Stimulated activated CD8-positive, alpha-beta memory T cell treated with anti-CD3 and anti-CD28 coated beads, Interleukin-12 subunit alpha, Interleukin-12 subunit beta, amount 100 ng/mL, for 24 hours (primary cell): ENCODE results near the gene TBC1D9B.

ENCODE experiments used
- DNase-seq: peaks from one replicate; pipeline ENCODE4 v3.0.0-alpha.2; 2020; ENCODE audit errors: extremely low read depth

The TBC1D9B gene

DNA sequence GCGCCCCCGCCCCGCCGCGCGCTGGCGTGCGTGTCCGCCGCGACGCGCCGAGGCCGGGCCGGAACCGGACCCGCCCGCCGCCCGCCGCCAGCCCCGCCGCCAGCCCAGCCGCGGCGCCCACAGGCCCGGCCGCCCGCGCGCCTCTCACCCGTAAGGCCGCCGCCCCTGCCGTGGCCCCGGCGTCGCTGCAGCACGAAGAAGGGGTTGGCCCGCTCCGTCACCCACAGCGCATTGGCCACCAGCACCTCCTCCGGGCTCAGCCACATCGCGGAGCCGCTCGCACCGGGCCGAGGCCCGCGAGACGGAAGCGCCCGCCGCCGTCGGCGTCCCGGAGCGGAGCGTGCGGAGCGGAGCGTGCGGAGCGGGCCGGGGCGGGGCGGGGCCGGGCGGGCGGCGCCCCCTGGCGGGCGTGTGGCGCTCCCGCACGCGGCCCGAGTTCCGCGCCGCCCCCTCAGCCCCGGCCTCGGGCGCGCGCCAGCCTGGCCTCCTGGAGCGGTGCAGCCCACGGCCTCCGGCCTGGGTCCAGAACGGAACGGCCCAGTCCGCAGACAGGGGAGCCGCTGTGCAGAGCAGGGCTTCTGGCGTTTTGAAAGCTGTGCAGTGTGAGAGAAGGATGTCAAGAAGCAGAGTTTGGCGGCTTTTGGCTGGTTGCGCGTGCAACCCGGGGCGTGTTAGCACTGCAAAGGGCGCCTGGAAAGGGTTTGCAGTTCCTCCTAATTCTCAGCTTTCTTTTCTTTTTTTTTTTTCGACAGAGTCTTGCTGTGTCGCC lies at the start of gene TBC1D9B:
Gene TBC1D9B, minus strand, starts transcription at position 342 of the 769 bp plus-strand sequence. Its CDS starts 76 bp downstream, at position 266.
- DNase-seq, result peak; percentile 9

DNA sequence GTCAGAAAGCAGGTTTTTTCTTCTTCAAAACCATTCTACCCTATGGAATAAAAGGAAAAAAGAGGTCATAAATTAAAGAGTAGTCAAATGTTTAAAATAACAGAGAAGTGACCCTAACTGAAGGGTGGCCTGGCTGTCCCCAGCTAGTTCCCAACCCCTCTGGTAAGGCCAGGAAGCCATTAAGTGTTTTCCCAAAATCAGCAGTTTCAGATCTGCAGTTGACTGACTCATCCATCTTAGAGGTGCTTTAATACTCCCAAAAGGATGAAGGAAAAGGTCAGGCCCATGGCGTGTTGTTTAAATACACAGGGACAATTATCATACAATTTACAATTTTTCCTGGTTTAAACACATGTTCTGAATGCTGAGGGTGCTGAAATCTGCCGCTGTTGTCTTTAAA lies 47.9 kb upstream of the TBC1D9B start:
- DNase-seq, result no peak

DNA sequence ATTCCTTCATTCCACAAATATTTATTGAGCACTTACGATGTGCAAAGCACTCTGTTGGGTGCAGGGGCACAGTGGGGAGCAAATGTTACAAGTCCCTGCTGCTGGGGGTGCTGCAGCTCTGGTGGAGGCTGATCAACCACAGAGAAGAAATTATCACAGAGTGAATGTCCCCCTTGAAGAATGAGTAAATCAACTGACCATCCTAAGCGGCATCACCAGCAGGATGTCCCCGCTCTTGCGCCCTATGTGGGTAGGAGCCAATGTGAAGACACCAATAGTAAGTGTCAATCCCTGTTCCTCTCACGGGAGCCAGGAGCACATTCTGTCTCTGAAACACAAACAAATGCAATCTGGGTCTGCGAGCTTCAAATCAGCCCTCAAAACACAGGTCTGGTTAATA lies 47.4 kb upstream of the TBC1D9B start:
- no peak for DNase-seq

DNA sequence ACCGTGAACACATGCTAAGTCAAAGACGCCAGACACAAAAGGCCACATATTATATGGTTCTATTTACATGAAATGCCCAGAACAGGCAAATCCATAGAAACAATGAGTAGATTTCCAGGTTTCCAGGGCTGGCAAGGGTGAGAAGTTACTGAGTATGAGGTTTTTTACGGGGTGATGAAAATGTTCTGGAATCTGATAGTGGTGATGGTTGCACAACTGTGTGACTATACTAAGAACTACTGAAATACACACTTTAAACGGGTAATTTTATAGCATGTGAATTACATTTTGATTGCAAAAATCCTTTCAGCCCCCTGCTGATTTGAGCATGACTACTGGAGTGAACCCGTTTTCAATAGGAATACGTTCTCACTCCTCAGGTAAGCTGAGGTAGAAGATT lies 46.7 kb upstream of the TBC1D9B start:
- DNase-seq, result no peak

DNA sequence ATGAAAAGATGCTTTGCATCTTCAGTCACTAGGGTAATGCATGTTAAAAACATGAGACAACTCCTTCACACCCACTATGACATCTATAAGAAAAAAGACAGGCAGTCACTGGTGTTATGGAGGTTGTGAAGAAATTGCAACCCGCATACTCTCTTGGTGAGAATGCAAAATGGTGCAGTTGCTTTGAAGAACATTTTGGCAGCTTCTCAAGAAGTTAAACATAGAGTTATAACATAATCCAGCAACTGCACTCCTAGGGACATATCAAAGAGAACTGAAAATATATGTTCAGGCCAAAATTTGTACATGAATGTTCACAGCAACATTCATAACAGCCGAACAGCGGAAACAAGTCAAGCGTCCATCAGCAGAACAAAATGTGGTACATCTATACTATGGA lies 46.3 kb upstream of the TBC1D9B start:
- DNase-seq, result no peak

DNA sequence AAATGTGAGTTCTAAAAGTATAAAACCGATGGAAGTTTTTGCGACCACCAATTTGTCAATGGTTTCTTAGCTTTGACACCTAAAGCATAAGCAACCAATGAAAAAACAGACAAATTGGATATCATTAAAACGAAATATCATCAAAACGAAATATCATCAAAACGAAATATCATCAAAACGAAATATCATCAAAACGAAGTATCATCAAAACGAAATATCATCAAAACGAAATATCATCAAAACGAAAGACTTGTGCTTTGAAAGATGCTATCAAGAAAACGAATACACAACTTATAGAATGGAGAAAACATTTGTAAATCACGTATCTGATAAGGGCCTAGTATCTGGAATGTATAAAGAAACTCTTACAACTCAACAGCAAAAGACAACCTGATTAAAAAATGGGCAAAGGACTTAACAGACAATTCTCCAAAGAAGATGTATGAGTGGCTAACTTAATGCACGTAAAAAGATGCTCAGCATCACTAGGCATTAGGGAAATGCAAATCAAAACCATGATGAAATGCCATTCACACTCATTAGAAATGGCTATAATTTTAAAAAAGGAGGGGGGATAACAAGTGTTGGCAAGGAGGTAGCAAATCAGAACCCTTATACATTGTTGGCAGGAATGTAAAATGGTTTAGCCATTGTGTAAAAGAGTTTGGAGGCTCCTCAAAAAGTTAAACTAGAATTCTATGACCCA lies 29.4 kb upstream of the TBC1D9B start:
- no peak for DNase-seq

DNA sequence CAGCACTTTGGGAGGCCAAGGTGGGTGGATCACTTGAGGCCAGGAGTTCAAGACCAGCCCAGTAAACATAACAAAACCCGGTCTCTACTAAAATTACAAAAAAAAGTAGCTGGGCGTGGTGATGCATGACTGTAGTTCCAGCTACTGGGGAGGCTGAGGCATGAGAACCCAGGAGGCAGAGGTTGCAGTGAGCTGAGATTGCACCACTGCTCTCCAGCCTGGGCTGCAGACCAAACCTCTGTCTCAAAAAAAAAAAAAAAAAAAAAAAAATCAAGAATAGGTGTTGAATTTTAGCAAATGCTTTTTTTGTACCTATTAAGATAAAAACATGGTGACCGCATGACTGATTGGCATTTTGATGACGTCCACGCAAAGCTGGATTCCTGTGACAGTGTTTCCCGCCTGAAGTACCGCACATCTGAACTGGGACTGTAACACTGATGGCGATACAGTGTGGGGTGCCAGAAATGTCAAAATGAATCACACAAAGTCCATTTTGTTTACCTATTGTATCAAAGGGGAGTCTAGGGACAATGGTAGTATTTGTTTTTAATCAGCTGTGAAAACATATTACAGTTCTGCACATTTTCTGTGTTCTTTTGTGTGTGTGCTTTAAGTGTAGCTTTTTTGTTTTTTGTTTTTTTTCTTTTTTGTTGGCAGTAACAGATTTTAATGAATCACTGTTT lies 23.2 kb upstream of the TBC1D9B start:
- no peak for DNase-seq

DNA sequence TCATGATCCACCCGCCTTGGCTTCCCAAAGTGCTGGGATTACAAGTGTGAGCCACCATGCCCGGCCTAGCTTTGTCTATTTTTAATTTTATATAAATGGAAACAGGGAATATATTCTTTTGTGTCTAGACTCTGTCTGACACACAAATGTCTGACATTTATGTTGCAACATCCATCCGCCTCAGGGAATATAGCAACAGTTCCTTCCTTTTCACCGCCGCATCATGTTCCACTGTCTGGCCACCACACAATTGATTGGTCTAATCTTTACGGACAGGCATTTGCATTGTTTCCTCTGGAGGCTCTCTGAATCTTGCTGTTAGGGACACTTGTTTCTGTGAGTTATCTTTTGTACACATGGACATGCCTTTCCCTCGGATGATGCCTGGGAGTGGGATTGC lies 20.1 kb upstream of the TBC1D9B start:
- no peak for DNase-seq

DNA sequence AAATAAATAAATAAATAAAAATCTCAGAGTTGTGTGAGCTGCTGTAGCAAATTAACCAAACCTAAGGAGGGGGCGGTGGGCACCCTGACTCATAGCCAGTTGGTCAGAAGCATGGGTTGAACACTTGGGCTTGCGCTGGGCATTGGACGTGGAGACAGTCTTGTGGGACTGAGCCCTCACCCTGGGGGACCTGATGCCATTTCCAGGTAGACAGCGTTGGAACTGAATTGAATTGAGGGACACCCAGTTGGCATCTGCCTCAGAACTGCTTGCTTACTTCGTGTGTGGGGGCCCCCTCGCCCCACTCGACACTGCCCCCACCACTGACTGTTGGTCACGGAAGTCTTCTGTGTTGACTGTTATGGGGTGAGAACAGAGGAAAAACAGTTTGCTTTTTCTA lies 19.0 kb upstream of the TBC1D9B start:
- DNase-seq, result no peak

DNA sequence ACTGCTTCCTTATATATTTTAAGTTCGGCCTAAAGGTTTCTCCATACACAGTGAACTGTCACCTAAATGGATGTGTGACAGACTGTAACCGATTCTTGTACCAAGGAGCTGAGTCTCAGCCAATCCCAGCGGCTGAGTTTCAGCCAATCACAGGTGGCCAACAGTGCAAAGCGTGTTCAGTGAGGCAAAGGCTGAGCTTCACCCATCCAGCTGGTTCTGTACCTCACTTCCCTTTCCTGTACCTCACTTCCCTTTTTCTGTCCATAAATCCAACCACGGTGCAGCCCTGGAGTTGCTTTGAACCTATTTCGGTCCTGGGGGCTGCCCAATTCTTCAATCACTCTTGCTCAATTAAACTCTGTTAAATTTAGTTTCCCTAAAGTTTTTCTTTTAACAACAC lies 15.7 kb upstream of the TBC1D9B start:
- no peak for DNase-seq

DNA sequence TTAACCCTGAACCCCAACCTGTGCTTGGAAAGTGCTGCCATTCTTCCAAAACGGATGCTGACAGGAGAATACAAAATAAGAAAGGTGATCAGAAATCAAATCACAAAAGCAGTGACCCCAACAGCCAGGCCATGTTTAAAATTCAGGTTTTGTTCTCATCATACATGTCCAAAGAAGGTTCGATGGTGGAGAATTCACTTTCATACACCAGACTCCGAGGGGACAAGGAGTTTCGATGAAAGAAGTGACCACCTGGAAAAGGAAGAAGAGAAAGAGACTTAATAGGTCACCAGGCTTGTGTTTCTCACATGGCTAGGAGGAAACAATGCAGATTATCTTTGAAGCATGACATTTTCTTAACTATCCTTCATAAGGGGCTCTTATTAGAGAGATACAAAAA lies 12.5 kb upstream of the TBC1D9B start:
- no peak for DNase-seq

DNA sequence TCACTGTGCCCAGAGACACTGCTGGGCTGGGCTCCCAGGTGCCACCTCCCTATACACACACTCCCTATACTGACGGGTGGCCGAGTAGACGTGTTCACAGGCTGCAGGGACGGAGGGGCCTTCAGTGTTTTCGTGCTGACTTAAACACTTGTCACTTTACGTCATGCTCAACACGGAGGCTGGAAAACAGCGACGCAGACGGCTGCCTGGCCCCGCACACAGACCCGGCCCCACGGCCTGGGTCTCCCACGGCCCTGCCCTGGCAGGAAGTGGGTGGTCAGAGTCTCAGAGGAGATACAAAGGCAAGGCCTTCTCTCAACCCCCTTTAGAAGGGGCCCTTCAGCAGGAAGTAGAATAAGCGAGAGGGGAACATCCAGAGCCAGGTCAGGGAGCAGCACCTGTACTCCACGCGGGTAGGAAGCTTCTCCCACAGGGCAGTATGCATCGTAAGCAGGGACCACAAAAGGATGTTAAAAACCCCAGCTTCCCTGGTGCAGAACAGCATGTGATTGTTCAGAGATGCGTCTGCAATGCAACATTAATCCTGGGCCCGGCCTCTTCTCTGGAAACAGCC lies 11.9 kb upstream of the TBC1D9B start:
- no peak for DNase-seq

DNA sequence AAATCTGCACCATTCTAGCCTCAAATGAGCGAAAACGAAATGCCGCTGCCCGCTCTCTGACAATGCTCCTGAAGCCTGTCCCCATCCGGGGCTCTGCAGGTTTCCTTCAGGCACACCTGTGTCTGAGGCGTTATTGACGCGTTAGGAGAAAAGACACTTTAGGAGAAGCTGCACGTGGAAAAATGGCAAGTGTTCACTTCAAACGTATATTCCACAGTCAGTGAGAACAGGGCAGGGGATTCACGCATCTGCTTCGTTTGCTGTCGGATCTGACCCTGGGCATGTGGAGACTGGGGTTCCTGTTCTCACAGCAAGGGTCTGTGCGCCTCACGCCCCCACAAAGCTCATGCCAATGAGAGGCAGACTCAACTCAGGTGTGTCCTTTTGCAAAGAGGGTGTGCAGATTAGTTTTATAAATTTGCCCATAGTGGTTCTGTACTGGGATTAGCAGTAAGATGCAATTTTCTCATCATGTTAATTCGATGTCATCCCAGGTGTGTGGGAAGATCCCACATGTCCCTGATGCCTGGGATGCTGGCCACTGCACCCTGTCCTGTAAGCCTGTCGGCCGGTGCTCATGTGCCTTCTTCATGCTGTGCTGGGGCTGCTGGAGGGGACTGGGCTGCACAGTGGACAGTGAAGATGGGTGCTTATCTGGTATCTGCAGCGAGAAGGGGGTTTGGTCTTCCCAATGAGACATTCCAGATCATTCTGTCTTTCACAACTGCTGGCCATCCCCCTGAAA lies 11.2 kb upstream of the TBC1D9B start:
- DNase-seq, result no peak

DNA sequence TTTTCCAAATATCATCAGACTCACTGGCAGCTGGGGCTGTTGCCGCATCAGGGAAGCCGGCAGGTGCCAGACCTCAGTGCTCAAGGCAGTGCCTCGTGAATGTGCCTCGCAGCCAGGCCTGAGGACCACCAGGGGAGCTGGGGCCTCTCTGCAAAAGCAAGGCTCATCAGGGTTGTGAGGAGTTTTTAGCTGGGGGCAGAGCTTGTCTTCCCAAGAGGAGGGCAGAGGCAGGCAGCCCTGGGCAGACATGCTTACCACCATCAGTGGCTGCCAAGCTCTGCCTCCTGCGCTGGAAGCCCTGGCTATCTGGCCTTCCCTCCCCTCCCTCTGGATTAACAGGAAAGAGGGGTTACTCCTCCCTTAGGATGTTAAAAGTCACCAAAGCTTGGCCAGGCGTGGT lies 8.8 kb upstream of the TBC1D9B start:
- DNase-seq, result no peak

DNA sequence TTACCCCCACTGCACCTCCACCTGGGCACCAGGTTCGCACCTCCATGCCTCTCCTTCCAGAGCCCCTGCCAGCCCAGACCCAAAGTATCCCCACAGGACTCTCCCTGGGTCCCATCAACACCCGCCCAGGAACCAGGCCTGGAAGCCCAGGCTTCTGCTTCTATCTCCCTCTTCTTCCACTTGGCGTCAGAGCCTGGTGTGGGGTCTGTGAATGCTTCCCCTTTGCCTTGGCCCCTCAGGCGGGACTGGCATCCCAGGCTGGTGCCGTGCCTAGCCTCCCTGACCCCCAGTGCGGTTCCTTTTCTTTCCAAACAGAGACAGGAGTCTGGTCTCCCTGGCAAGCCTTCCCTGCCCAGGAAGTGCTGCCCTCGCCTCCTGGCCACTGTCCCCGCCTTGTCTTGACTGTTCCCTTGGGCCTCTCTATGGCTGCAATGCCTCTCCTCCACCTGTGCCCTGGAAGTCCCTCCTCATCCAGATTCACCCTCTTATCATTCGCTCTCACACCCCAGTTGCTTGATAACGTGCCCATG lies 7.8 kb upstream of the TBC1D9B start:
- DNase-seq, result no peak

DNA sequence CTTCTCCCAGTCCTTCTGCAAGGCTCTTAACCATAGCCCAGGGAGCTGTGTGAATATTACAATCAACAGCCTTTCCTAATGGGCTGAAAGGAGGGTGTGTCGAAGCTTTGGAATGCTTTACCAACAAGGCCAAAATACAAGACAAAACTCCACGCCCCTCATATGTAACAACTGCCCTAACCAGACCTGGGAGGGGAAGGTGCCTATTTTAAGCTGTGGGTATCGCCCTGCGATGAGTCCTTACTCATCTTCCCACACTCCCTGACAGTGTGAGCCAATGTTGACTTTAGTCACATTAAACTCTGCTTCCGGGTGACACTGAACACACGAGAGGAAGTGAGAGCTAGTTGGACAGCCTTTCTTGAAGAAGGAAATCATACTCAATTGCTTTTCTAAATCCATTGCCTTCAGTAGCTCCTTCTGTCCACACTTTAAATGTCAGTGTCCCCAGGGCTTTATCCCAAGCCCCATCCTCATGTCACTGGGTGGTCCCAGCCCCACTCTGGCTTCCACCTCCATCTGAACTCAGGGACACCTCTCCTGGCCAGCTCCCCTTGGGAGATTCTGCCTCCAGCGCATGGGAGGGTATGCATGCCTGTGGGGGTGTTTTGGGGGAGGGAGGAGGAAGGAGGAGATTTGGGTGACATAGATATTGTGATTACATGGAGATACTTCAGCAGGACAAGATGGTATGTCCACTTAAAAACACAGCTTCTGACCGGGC lies 6.5 kb upstream of the TBC1D9B start:
- no peak for DNase-seq

DNA sequence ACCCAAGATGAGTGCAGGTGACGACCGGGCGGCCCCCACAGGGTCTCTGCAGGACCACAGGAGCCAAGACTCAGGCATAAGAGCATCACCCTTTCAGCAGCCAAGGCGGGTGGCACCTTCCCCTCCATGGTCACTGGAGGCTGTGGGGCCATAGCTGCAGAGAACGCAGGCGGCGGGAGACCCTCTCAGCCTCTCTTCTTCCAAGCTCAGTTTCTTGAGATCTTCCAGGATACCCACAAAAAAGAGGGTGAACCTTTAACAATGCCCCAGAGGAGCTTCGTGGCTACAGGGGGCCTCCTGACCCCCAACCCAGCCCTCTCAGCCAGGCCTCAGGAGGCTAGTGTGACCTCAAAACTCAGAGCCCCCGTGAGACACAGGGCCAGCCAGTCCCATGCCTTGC lies 5.8 kb upstream of the TBC1D9B start:
- no peak for DNase-seq

DNA sequence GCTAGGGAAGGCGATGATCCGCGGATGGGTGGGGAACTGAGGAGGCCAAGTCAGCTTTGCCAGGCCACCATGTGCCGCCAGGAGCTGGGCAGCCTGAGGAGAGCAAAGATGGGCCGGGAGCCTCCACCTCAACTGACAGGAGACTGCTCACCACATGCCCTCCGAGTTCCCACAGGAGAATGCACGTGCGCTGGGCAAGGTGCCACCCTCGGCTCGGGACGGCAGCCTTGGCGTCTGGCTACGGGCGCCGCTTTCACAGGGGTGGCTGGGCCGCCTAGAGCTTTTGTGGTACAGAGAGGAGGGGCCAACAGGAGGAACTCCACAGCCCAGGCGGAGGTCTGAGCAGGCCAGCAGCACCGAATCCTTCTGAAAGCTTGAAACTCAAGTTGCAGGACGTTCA lies 5.3 kb upstream of the TBC1D9B start:
- DNase-seq, result no peak

DNA sequence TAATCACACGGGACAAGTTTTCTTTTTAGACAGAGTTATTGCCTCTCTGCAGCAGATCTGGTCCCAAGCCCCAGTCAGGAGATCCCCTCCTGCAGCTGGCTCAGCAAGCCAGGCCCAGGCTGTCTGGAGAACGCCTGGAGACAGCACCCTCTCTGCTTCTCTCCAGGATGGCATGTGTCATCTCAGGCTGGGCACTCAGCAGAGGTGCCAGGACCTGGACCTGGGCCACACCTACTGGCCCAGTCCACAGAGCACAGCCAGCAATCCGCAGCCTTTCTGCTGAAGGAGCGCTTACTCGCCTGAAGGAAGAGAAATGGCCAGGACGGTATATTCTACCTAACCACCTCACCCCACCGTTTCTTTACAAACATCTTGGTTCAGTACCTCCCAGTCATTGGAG lies 4.7 kb upstream of the TBC1D9B start:
- no peak for DNase-seq

DNA sequence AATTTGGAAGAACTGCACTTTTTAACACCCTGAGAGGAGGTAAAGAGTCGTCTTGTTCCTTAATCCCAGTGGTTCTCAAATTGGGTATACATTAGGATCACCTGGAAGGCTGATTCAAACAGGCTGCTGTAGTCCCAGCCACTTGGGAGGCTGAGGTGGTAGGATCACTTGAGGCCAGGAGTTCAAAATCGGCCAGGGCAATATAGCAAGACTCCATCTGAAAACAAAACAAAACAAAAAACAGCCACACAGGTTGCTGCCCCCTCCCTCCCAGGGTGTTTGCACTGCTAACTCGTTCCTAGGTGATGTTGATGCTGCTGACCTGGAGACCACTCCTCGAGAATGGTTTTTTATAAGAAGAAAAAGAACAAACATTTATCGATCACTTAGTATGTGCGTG lies 1.5 kb upstream of the TBC1D9B start:
- no peak for DNase-seq

DNA sequence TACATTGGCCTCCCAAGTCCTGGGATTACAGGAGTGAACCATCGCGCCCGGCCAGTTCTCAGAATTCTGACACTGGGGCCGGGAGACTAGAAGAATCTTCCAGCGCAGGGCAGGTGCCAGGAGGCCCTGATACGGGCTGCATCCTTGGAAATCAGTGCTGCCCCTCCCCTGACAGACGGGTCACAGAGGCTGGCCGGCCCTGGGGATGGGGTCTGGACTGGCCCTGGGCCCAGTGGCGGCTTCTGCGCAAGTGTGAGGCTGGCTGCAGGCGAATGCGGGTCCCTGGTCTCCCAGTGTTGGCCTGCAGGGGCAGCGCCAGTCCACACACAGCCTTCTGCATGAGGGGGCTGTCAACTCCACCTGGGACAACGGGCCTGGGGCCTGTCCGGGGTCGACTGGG lies 831 bp upstream of the TBC1D9B start:
- DNase-seq, result no peak
